Endothelial cell of umbilical vein (primary cell): ENCODE data around the gene LDHD.

Experiments
- EZH2 ChIP-seq: IDR thresholded peaks from 2 replicates; pipeline ENCODE4 v1.6.1; 2012; ENCODE audit warnings: borderline replicate concordance, low read depth, mild to moderate bottlenecking, moderate library complexity, low read length, inconsistent platforms; ENCODE audit not compliant: severe bottlenecking
- FOS ChIP-seq: IDR thresholded peaks from 2 replicates; pipeline ENCODE4 v1.6.1; 2011; ENCODE audit warnings: mild to moderate bottlenecking, low read length, moderate library complexity, borderline replicate concordance; ENCODE audit not compliant: insufficient read depth
- GATA2 ChIP-seq: IDR thresholded peaks from 2 replicates; pipeline ENCODE4 v1.7.0; 2011; ENCODE audit warnings: low read depth, mild to moderate bottlenecking, moderate library complexity, mixed read lengths, low read length; ENCODE audit not compliant: insufficient read length, insufficient read depth
- JUN ChIP-seq: IDR thresholded peaks from 2 replicates; pipeline ENCODE4 v1.6.1; 2011; ENCODE audit warnings: borderline replicate concordance, low read depth; ENCODE audit not compliant: insufficient read length, insufficient read depth
- POLR2A ChIP-seq: IDR thresholded peaks from 2 replicates; pipeline ENCODE4 v1.6.1; 2012; ENCODE audit warnings: low read depth, mild to moderate bottlenecking, control low read depth, low read length
- POLR2AphosphoS5 ChIP-seq: IDR thresholded peaks from 2 replicates; pipeline ENCODE4 v1.6.1; 2012; ENCODE audit warnings: low read depth, mild to moderate bottlenecking, control low read depth, low read length, moderate library complexity; ENCODE audit not compliant: insufficient read depth
- TF ChIP-seq, protein P1 (sequence below), 2 donors: IDR thresholded peaks; 1 replicate in 1 of 2; 2 replicates in 1 of 2; pipeline ENCODE4 v1.5.1; 2011; ENCODE audit warnings: low read length in 2 of 2, mild to moderate bottlenecking in 2 of 2, moderate library complexity in 2 of 2, control low read depth in 1 of 2, inconsistent platforms in 1 of 2, low read depth in 1 of 2; ENCODE audit not compliant: insufficient read depth in 1 of 2; ENCODE audit errors: extremely low read depth in 1 of 2
- TF ChIP-seq, protein P2 (sequence below): IDR thresholded peaks from 2 replicates; pipeline ENCODE4 v1.6.1; 2011; ENCODE audit not compliant: insufficient read depth, insufficient read length

DNA sequence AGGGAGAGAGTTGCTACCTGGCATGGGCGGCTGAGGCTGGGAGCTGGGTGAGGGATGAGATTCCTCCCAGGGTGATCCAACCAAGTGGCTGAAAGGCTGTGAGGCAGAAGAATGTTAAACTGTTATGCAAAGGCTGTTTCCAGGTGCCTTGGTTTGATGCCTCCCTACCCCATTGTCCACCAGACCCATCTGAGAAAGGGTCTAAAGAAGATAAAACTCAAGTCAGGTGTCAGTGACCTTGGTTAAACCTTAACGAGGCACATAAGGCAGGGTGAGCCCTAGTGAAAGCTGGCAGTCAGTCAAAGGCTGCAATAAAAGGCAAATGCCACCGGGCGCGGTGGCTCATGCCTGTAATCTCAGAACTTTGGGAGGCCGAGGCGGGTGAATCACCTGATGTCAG, 23.8 kb downstream of the LDHD start:
- TF ChIP-seq, protein P1, sequence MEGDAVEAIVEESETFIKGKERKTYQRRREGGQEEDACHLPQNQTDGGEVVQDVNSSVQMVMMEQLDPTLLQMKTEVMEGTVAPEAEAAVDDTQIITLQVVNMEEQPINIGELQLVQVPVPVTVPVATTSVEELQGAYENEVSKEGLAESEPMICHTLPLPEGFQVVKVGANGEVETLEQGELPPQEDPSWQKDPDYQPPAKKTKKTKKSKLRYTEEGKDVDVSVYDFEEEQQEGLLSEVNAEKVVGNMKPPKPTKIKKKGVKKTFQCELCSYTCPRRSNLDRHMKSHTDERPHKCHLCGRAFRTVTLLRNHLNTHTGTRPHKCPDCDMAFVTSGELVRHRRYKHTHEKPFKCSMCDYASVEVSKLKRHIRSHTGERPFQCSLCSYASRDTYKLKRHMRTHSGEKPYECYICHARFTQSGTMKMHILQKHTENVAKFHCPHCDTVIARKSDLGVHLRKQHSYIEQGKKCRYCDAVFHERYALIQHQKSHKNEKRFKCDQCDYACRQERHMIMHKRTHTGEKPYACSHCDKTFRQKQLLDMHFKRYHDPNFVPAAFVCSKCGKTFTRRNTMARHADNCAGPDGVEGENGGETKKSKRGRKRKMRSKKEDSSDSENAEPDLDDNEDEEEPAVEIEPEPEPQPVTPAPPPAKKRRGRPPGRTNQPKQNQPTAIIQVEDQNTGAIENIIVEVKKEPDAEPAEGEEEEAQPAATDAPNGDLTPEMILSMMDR (IDR thresholded peaks at IDR 0.05; ENCODE audit: extremely low read depth in 1 of 2, insufficient read depth in 1 of 2, low read depth in 1 of 2, low read length in 2 of 2), result no peak
- TF ChIP-seq EZH2 (no peak), POLR2A (no peak), FOS (no peak), POLR2AphosphoS5 (no peak), GATA2 (no peak), JUN (no peak)
- TF ChIP-seq, protein P2, sequence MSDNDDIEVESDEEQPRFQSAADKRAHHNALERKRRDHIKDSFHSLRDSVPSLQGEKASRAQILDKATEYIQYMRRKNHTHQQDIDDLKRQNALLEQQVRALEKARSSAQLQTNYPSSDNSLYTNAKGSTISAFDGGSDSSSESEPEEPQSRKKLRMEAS, result no peak
